Natural killer cell (primary cell): Measurements from ENCODE around the gene SLX9. TPM values are rescaled to one million over a fixed set of nuclear protein-coding genes. Genes with fewer than 3 reads are reported as not detected.
A peak's percentile ranks its signal among the peaks of the same experiment; 100 is the strongest.

ENCODE experiments used
- ATAC-seq, 3 donors: fragments of 150-1000 bp in 2 of 3; fragments of 200-7000 bp in 1 of 3; cut with Tn5 transposase; 1 replicate in 1 of 3; 2 replicates in 2 of 3; pipeline ENCODE4 v1.10.0; 2021; ENCODE audit warnings: mild to moderate bottlenecking in 2 of 3, moderate library complexity in 2 of 3
- DNase-seq, 2 donors: peaks; one replicate each; pipeline versions ENCODE4 v3.0.0 to v3.0.0-alpha.2; 2013 to 2021; ENCODE audit warnings: mixed read lengths in 1 of 2
- H3K27ac ChIP-seq: one replicate; pipeline ENCODE4 v1.5.1; 2013; ENCODE audit warnings: mild to moderate bottlenecking, low read length
- H3K27me3 ChIP-seq: one replicate; pipeline ENCODE4 v1.6.1; 2013; ENCODE audit warnings: low read length; ENCODE audit not compliant: control insufficient read depth, insufficient read depth
- H3K36me3 ChIP-seq: one replicate; pipeline ENCODE4 v1.6.1; 2013; ENCODE audit warnings: low read length; ENCODE audit not compliant: control insufficient read depth, insufficient read depth
- H3K4me1 ChIP-seq: one replicate; pipeline ENCODE4 v1.6.1; 2013; ENCODE audit warnings: low read length; ENCODE audit not compliant: control insufficient read depth, insufficient read depth
- H3K4me3 ChIP-seq: one replicate; pipeline ENCODE4 v1.5.1; 2013; ENCODE audit warnings: low read length
- H3K9me3 ChIP-seq: one replicate; pipeline ENCODE4 v1.6.1; 2013; ENCODE audit warnings: low read length; ENCODE audit not compliant: control insufficient read depth, insufficient read depth
- H3K27ac Mint-ChIP-seq, 2 donors: one replicate each; pipeline ENCODE4 v1.8.0; 2022; ENCODE audit warnings: mild to moderate bottlenecking in 2 of 2, mixed read lengths in 2 of 2, moderate library complexity in 1 of 2
- H3K27me3 Mint-ChIP-seq, 2 donors: one replicate each; pipeline ENCODE4 v1.8.0; 2022; ENCODE audit warnings: low read depth in 2 of 2, mixed read lengths in 2 of 2
- H3K36me3 Mint-ChIP-seq: one replicate; pipeline ENCODE4 v1.8.0; 2022; ENCODE audit warnings: mixed read lengths
- H3K4me1 Mint-ChIP-seq, 2 donors: one replicate each; pipeline ENCODE4 v1.8.0; 2022; ENCODE audit warnings: mixed read lengths in 2 of 2
- H3K4me3 Mint-ChIP-seq: one replicate; pipeline ENCODE4 v1.8.0; 2022; ENCODE audit warnings: mild to moderate bottlenecking, moderate library complexity, mixed read lengths
- H3K9me3 Mint-ChIP-seq, 2 donors: one replicate each; pipeline ENCODE4 v1.8.0; 2022; ENCODE audit warnings: mixed read lengths in 2 of 2
- CTCF ChIP-seq: fragments of 200-600 bp; IDR thresholded peaks from one replicate; pipeline ENCODE4 v1.8.0; 2022; ENCODE audit warnings: antibody characterized with exemption
- WGBS: methylation state at CpG from one replicate; pipeline ENCODE4 v1.1.7; 2013; ENCODE audit warnings: missing lambda C conversion rate; ENCODE audit not compliant: insufficient coverage; 5-methylcytosine and 5-hydroxymethylcytosine counted together
- intact Hi-C: fragments of 100-400 bp; cut with micrococcal nuclease; formaldehyde crosslinking; loops from one replicate; pipeline ENCODE4 v1.14.2; 2022
- total RNA-seq, 4 donors: library from RNA; stranded (reverse); fragments of 120-200 nt in 1 of 4; gene quantifications; one replicate each; pipeline versions ENCODE4 v1.2.3 to v1.2.4, GENCODE V29; 2013 to 2022

Gene SLX9
- total RNA-seq, 3 donors from 2014 or later (not counting 1 experiment from before 2014, with no cell fraction given) = 12.8 to 22.9 (median 20.0) TPM

GRCh38 chr21:44893278-44893556, 46.6 kb upstream of the SLX9 start:
- Mint-ChIP-seq H3K4me3 (no peak overlapping the region), H3K27me3 (no peaks in the 10 kb centered on the region), H3K36me3 (no peaks in the 10 kb centered on the region), H3K4me1 (peaks cover 17 to 19% of the 10 kb centered on the region in 2 donors), H3K27ac (peak overlapping the region; percentile 58 to 76), H3K9me3 (no peaks in the 10 kb centered on the region)
- no peak for TF ChIP-seq CTCF
- 85% methylated on average over 7 of the region's 7 CpGs for WGBS
- Histone ChIP-seq H3K27me3 (no peaks in the 10 kb centered on the region), H3K27ac (no peak overlapping the region), H3K4me3 (no peak overlapping the region), H3K9me3 (no peaks in the 10 kb centered on the region), H3K4me1 (peaks cover 41% of the 10 kb centered on the region), H3K36me3 (peaks cover 93% of the 10 kb centered on the region)
- ATAC-seq (no peak), DNase-seq (no peak)
- intact Hi-C loops = loop anchor here (5.0 kb wide), 1 partner anchor 234 kb away; no protein-coding TSS in a partner anchor

GRCh38 chr21:44893948-44894656, 45.7 kb upstream of the SLX9 start:
- no peaks in the 10 kb centered on the region for H3K27me3 ChIP-seq
- Mint-ChIP-seq H3K36me3 (no peaks in the 10 kb centered on the region), H3K9me3 (no peaks in the 10 kb centered on the region), H3K4me1 (peaks cover 17 to 19% of the 10 kb centered on the region in 2 donors), H3K4me3 (no peak overlapping the region), H3K27ac (peak overlapping the region; percentile 58 to 76), H3K27me3 (no peaks in the 10 kb centered on the region)
- no peaks in the 10 kb centered on the region for H3K9me3 ChIP-seq
- H3K4me3 ChIP-seq = no peak overlapping the region
- no peak for ATAC-seq
- no peak for TF ChIP-seq CTCF
- intact Hi-C loops = loop anchor here (5.0 kb wide), 1 partner anchor 233 kb away; no protein-coding TSS in a partner anchor
- peaks cover 42% of the 10 kb centered on the region for H3K4me1 ChIP-seq
- H3K36me3 ChIP-seq = peaks cover 93% of the 10 kb centered on the region
- DNase-seq = no peak
- H3K27ac ChIP-seq = no peak overlapping the region
- WGBS = 92% methylated on average over 15 of the region's 15 CpGs

- intact Hi-C loops = loop anchor here (5.0 kb wide), 1 partner anchor 233 kb away; no protein-coding TSS in a partner anchor
- Histone ChIP-seq H3K27ac (no peak overlapping the region), H3K4me3 (no peak overlapping the region), H3K36me3 (peaks cover 93% of the 10 kb centered on the region), H3K9me3 (no peaks in the 10 kb centered on the region), H3K27me3 (no peaks in the 10 kb centered on the region), H3K4me1 (peaks cover 42% of the 10 kb centered on the region)
- no peak for TF ChIP-seq CTCF
- Mint-ChIP-seq H3K27ac (peak overlapping the region in 1 of 2 donors; percentile 76), H3K4me1 (peaks cover 17 to 19% of the 10 kb centered on the region in 2 donors), H3K36me3 (no peaks in the 10 kb centered on the region), H3K4me3 (no peak overlapping the region), H3K27me3 (no peaks in the 10 kb centered on the region), H3K9me3 (no peaks in the 10 kb centered on the region)
- ATAC-seq (no peak), DNase-seq (no peak)
- WGBS = 86% methylated on average over 17 of the region's 19 CpGs
These were observed 45.0 kb upstream of the SLX9 start for GRCh38 chr21:44894687-44895302.
